Gastrocnemius medialis (tissue), 4 donors: Measurements from ENCODE around the gene BCAR1. TPM values are rescaled to one million over a fixed set of nuclear protein-coding genes. Genes with fewer than 3 reads are reported as not detected.
A peak's percentile ranks its signal among the peaks of the same experiment; 100 is the strongest.

Source experiments
- ATAC-seq, 2 donors: fragments of 150-250 bp; one replicate each; pipeline ENCODE4 v1.9.1; 2016
- DNase-seq, 2 donors: peaks; one replicate each; pipeline ENCODE4 v3.0.0-alpha.2; 2019
- H3K27ac ChIP-seq, 4 donors: fragments of 200-600 bp; sonication (generic); 1 replicate in 1 of 4; 2 replicates in 3 of 4; pipeline ENCODE4 v1.5.1; 2016 to 2018; ENCODE audit warnings: mild to moderate bottlenecking in 2 of 4, moderate library complexity in 1 of 4
- H3K27me3 ChIP-seq, 3 donors: fragments of 200-600 bp; sonication (generic) in 2 of 3; 1 replicate in 1 of 3; 2 replicates in 2 of 3; pipeline versions ENCODE4 v1.5.1 to v1.6.0; 2016 to 2019; ENCODE audit warnings: mild to moderate bottlenecking in 1 of 3, moderate library complexity in 1 of 3
- H3K36me3 ChIP-seq, 2 donors: fragments of 200-600 bp; sonication (generic) in 1 of 2; one replicate each; pipeline ENCODE4 v1.5.1; 2017 to 2018
- H3K4me1 ChIP-seq, 2 donors: fragments of 200-600 bp; sonication (generic) in 1 of 2; one replicate each; pipeline ENCODE4 v1.5.1; 2016 to 2017; ENCODE audit warnings: mild to moderate bottlenecking in 2 of 2
- H3K4me3 ChIP-seq, 4 donors: fragments of 200-600 bp; sonication (generic) in 3 of 4; 1 replicate in 1 of 4; 2 replicates in 3 of 4; pipeline ENCODE4 v1.5.1; 2016 to 2019; ENCODE audit warnings: mild to moderate bottlenecking in 2 of 4
- H3K9me3 ChIP-seq, 3 donors: fragments of 200-600 bp; sonication (generic) in 2 of 3; 1 replicate in 1 of 3; 2 replicates in 2 of 3; pipeline ENCODE4 v1.5.1; 2016 to 2019
- POLR2A ChIP-seq, 2 donors: fragments of 450-650 bp; IDR thresholded peaks; one replicate each; pipeline ENCODE4 v1.6.1; 2017; ENCODE audit warnings: antibody characterized with exemption in 2 of 2, mild to moderate bottlenecking in 2 of 2, moderate library complexity in 2 of 2
- in situ Hi-C, 4 donors: fragments of 200-750 bp; cut with MboI; loops; one replicate each; pipeline versions ENCODE4 v1.15.0 to v1.8.0; 2017; ENCODE audit warnings: low sequenced_read_pairs in 4 of 4
- intact Hi-C: fragments of 100-400 bp; cut with DNase I; formaldehyde crosslinking; loops from one replicate; pipeline ENCODE4 v1.15.1; 2023; ENCODE audit warnings: low total_unique reads
- total RNA-seq, 4 donors: library from RNA; depleted of rRNA; stranded (reverse); fragments of >200 nt; gene quantifications; one replicate each; pipeline versions ENCODE4 v1.1.0 to v1.2.3, GENCODE V29; 2016
- TF ChIP-seq, protein P1 (sequence below), 5 experiments: fragments of 450-650 bp in 3 of 5; fragments of 200-600 bp in 2 of 5; sonication (generic) in 2 of 5; IDR thresholded peaks in 4 of 5; conservative IDR thresholded peaks in 1 of 5; 1 replicate in 4 of 5; 2 replicates in 1 of 5; pipeline ENCODE4 v1.5.1; 2016 to 2019; ENCODE audit warnings: antibody characterized with exemption in 5 of 5, mild to moderate bottlenecking in 3 of 5, moderate library complexity in 3 of 5

Gene BCAR1
- total RNA-seq, 4 donors from 2014 or later: 101 to 153 (median 145) TPM

DNA sequence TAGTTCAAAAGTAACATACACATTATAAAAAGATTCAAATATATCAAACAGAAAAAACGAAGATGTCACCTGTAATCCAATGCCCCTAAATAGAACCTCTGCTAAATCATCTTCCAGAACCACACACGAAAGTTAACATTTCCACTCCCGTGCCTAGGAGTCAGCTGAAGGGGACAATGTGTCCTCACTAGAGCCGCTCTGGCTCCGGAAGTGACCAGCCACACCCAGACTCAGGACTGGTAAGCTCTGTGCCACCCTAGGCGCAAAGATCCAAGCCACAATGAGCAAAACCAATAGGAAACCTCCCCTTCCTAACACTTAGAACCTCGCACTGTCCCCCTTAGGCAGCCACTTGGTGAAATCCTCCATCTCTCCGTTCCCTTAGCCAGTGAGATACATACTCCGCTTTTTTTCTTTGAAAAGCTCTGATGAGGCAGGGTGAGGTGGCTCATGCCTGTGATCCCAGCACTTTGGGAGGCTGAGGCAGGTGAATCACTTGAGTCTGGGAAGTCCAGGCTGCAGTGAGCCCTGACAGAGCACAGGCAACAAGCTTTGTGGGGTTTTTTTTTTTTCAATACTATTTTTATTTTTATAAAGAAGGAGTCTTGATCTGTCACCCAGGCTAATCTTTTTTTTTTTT, 20.8 kb downstream of the BCAR1 start:
- peak overlapping the region; percentile 55 to 91 (median 70) for H3K27ac ChIP-seq
- intact Hi-C loops: loop anchor here (2.0 kb wide), 1 partner anchor 74 kb away; no protein-coding TSS in a partner anchor

GRCh38 chr16:75229172-75230031, 22.0 kb downstream of the BCAR1 start:
- TF ChIP-seq POLR2A (IDR thresholded peaks at IDR 0.05): no peak
- TF ChIP-seq, protein P1, sequence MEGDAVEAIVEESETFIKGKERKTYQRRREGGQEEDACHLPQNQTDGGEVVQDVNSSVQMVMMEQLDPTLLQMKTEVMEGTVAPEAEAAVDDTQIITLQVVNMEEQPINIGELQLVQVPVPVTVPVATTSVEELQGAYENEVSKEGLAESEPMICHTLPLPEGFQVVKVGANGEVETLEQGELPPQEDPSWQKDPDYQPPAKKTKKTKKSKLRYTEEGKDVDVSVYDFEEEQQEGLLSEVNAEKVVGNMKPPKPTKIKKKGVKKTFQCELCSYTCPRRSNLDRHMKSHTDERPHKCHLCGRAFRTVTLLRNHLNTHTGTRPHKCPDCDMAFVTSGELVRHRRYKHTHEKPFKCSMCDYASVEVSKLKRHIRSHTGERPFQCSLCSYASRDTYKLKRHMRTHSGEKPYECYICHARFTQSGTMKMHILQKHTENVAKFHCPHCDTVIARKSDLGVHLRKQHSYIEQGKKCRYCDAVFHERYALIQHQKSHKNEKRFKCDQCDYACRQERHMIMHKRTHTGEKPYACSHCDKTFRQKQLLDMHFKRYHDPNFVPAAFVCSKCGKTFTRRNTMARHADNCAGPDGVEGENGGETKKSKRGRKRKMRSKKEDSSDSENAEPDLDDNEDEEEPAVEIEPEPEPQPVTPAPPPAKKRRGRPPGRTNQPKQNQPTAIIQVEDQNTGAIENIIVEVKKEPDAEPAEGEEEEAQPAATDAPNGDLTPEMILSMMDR (IDR thresholded peaks at IDR 0.05 in 4 of 5, conservative IDR thresholded peaks at IDR 0.05 in 1 of 5): no peak
- in situ Hi-C loops: no loop called here

More for the DNA sequence above, 20.8 kb downstream of the BCAR1 start:
- ATAC-seq: peak; percentile 65 to 81
- H3K4me1 ChIP-seq: peaks cover 13 to 28% of the 10 kb centered on the region in 2 donors
- no peak for TF ChIP-seq POLR2A (IDR thresholded peaks at IDR 0.05)
- TF ChIP-seq, protein P1 (IDR thresholded peaks at IDR 0.05 in 4 of 5, conservative IDR thresholded peaks at IDR 0.05 in 1 of 5): no peak
- H3K36me3 ChIP-seq: peaks cover 0 to 58% of the 10 kb centered on the region in 2 donors
- DNase-seq: peak; percentile 76 to 77
- H3K9me3 ChIP-seq: no peaks in the 10 kb centered on the region
- no peaks in the 10 kb centered on the region for H3K27me3 ChIP-seq
- no peak overlapping the region for H3K4me3 ChIP-seq
- in situ Hi-C loops: no loop called here

GRCh38 chr16:75228143-75228976, 23.1 kb downstream of the BCAR1 start:
- TF ChIP-seq, protein P1 (IDR thresholded peaks at IDR 0.05 in 4 of 5, conservative IDR thresholded peaks at IDR 0.05 in 1 of 5): no peak
- TF ChIP-seq POLR2A (IDR thresholded peaks at IDR 0.05): no peak
- ATAC-seq (no peak), DNase-seq (no peak)
- Histone ChIP-seq H3K27ac (no peak overlapping the region), H3K4me3 (no peak overlapping the region), H3K4me1 (peaks cover under 1 to 13% of the 10 kb centered on the region in 2 donors), H3K27me3 (no peaks in the 10 kb centered on the region), H3K36me3 (peaks cover 0 to 41% of the 10 kb centered on the region in 2 donors), H3K9me3 (no peaks in the 10 kb centered on the region)
- intact Hi-C loops: no loop called here
- in situ Hi-C loops: no loop called here

More at GRCh38 chr16:75229172-75230031, 22.0 kb downstream of the BCAR1 start:
- Histone ChIP-seq H3K4me3 (no peak overlapping the region), H3K27me3 (no peaks in the 10 kb centered on the region), H3K36me3 (peaks cover 0 to 46% of the 10 kb centered on the region in 2 donors), H3K9me3 (no peaks in the 10 kb centered on the region), H3K27ac (peak overlapping the region; percentile 55 to 91 (median 70)), H3K4me1 (peaks cover 10 to 22% of the 10 kb centered on the region in 2 donors)
- intact Hi-C loops: loop anchor here (2.0 kb wide), 1 partner anchor 75 kb away; no protein-coding TSS in a partner anchor
- ATAC-seq: no peak
- DNase-seq: no peak

- ATAC-seq: no peak
- TF ChIP-seq POLR2A (IDR thresholded peaks at IDR 0.05): no peak
- TF ChIP-seq, protein P1 (IDR thresholded peaks at IDR 0.05 in 4 of 5, conservative IDR thresholded peaks at IDR 0.05 in 1 of 5): no peak
- intact Hi-C loops (no loop called here), in situ Hi-C loops (no loop called here)
- Histone ChIP-seq H3K27ac (no peak overlapping the region), H3K9me3 (no peaks in the 10 kb centered on the region), H3K4me3 (no peak overlapping the region), H3K4me1 (peaks cover 0 to 13% of the 10 kb centered on the region in 2 donors), H3K27me3 (no peaks in the 10 kb centered on the region), H3K36me3 (peaks cover 0 to 33% of the 10 kb centered on the region in 2 donors)
- no peak for DNase-seq
Observed at GRCh38 chr16:75227361-75228142, 23.9 kb downstream of the BCAR1 start.
